H9 (cell line): ENCODE data around the gene DCAF10. TPM values are rescaled to one million over a fixed set of nuclear protein-coding genes. Genes with fewer than 3 reads are reported as not detected.

ENCODE experiments used
- DNase-seq: peaks from one replicate; pipeline ENCODE4 v3.0.0-alpha.2; 2017
- H2AFZ ChIP-seq: one replicate; pipeline ENCODE4 v1.6.1; 2013; ENCODE audit warnings: mild to moderate bottlenecking, low read length, control low read depth, moderate library complexity
- H2AK5ac ChIP-seq: 2 replicates; pipeline ENCODE4 v1.6.1; 2013; ENCODE audit warnings: low read length, control low read depth, mixed read lengths; ENCODE audit not compliant: insufficient read length
- H2BK120ac ChIP-seq: one replicate; pipeline ENCODE4 v1.6.1; 2013; ENCODE audit warnings: low read depth, mild to moderate bottlenecking, low read length, control low read depth, inconsistent platforms; ENCODE audit not compliant: poor library complexity, severe bottlenecking
- H2BK12ac ChIP-seq: 2 replicates; pipeline ENCODE4 v1.6.1; 2013; ENCODE audit warnings: low read length, control low read depth, mixed read lengths, low read depth; ENCODE audit not compliant: insufficient read length
- H2BK15ac ChIP-seq: 2 replicates; pipeline ENCODE4 v1.6.1; 2013; ENCODE audit warnings: low read depth, low read length, control low read depth
- H2BK20ac ChIP-seq: one replicate; pipeline ENCODE4 v1.6.1; 2013; ENCODE audit warnings: low read depth, mild to moderate bottlenecking, low read length, control low read depth, inconsistent platforms; ENCODE audit not compliant: poor library complexity, severe bottlenecking
- H2BK5ac ChIP-seq: 2 replicates; pipeline ENCODE4 v1.6.1; 2013; ENCODE audit warnings: low read length, control low read depth, mixed read lengths; ENCODE audit not compliant: insufficient read length
- H3K14ac ChIP-seq: 2 replicates; pipeline ENCODE4 v1.6.1; 2013; ENCODE audit warnings: low read length, control low read depth; ENCODE audit not compliant: insufficient read depth
- H3K18ac ChIP-seq: 2 replicates; pipeline ENCODE4 v1.6.1; 2013; ENCODE audit warnings: low read depth, mild to moderate bottlenecking, mixed read lengths, low read length, control low read depth; ENCODE audit not compliant: insufficient read length
- H3K23ac ChIP-seq: 2 replicates; pipeline ENCODE4 v1.6.1; 2013; ENCODE audit warnings: low read length, control low read depth, mixed read lengths, low read depth; ENCODE audit not compliant: insufficient read length
- H3K23me2 ChIP-seq: 2 replicates; pipeline ENCODE4 v1.6.1; 2013; ENCODE audit warnings: low read depth, mild to moderate bottlenecking, mixed read lengths, low read length, control low read depth; ENCODE audit not compliant: insufficient read length, poor library complexity, severe bottlenecking
- H3K27ac ChIP-seq: 2 replicates; pipeline ENCODE4 v1.5.1; 2013; ENCODE audit warnings: low read length, control low read depth, mixed read lengths, low read depth; ENCODE audit not compliant: insufficient read length
- H3K27me3 ChIP-seq: 2 replicates; pipeline ENCODE4 v1.6.1; 2013; ENCODE audit warnings: low read length, control low read depth, inconsistent platforms; ENCODE audit not compliant: insufficient read depth
- H3K4ac ChIP-seq: 2 replicates; pipeline ENCODE4 v1.6.1; 2013; ENCODE audit warnings: low read depth, mild to moderate bottlenecking, control low read depth, inconsistent platforms, low read length, moderate library complexity
- H3K4me1 ChIP-seq: 2 replicates; pipeline ENCODE4 v1.6.1; 2013; ENCODE audit warnings: low read length, control low read depth, inconsistent platforms; ENCODE audit not compliant: insufficient read depth
- H3K4me2 ChIP-seq: 2 replicates; pipeline ENCODE4 v1.6.1; 2013; ENCODE audit warnings: low read length, control low read depth, mixed read lengths; ENCODE audit not compliant: insufficient read length, insufficient read depth
- H3K56ac ChIP-seq: 2 replicates; pipeline ENCODE4 v1.6.1; 2013; ENCODE audit warnings: low read depth, mild to moderate bottlenecking, mixed read lengths, low read length, control low read depth; ENCODE audit not compliant: insufficient read length
- H3K79me1 ChIP-seq: 2 replicates; pipeline ENCODE4 v1.6.1; 2013; ENCODE audit warnings: low read depth, mild to moderate bottlenecking, moderate library complexity, low read length, control low read depth, inconsistent platforms; ENCODE audit not compliant: insufficient read depth, poor library complexity, severe bottlenecking
- H3K79me2 ChIP-seq: 2 replicates; pipeline ENCODE4 v1.6.1; 2013; ENCODE audit warnings: low read length, control low read depth, inconsistent platforms; ENCODE audit not compliant: insufficient read depth
- H3K9ac ChIP-seq: 2 replicates; pipeline ENCODE4 v1.6.1; 2013; ENCODE audit warnings: low read length, control low read depth, mixed read lengths; ENCODE audit not compliant: insufficient read length; ENCODE audit errors: extremely low read depth
- H3K9me3 ChIP-seq: one replicate; pipeline ENCODE4 v1.6.1; 2013; ENCODE audit warnings: low read depth, low read length, inconsistent platforms; ENCODE audit not compliant: control insufficient read depth
- H3T11ph ChIP-seq: one replicate; pipeline ENCODE4 v1.6.1; 2013; ENCODE audit warnings: mild to moderate bottlenecking, low read length, control low read depth, inconsistent platforms
- H4K20me1 ChIP-seq: one replicate; pipeline ENCODE4 v1.6.1; 2013; ENCODE audit not compliant: control insufficient read depth, insufficient read length, insufficient read depth
- H4K5ac ChIP-seq: 2 replicates; pipeline ENCODE4 v1.6.1; 2013; ENCODE audit warnings: low read depth, mild to moderate bottlenecking, mixed read lengths, low read length, control low read depth; ENCODE audit not compliant: insufficient read length
- H4K8ac ChIP-seq: replicated peaks from 2 replicates; pipeline ENCODE4 v1.6.1; 2013; ENCODE audit warnings: low read length, control low read depth, mixed read lengths, low read depth; ENCODE audit not compliant: insufficient read length
- H4K91ac ChIP-seq: 2 replicates; pipeline ENCODE4 v1.6.1; 2013; ENCODE audit warnings: low read depth, mild to moderate bottlenecking, moderate library complexity, mixed read lengths, low read length, control low read depth; ENCODE audit not compliant: insufficient read length
- H3K27ac Mint-ChIP-seq, 3 experiments: 2 replicates in 2 of 3; 3 replicates in 1 of 3; pipeline ENCODE4 v1.8.0; 2020 to 2021; ENCODE audit warnings: mixed read lengths in 3 of 3, mild to moderate bottlenecking in 1 of 3, moderate library complexity in 1 of 3
- H3K27me3 Mint-ChIP-seq: 2 replicates; pipeline ENCODE4 v1.8.0; 2021; ENCODE audit warnings: low read depth, mild to moderate bottlenecking, moderate library complexity, mixed read lengths
- H3K36me3 Mint-ChIP-seq, 3 experiments: 2 replicates in 2 of 3; 3 replicates in 1 of 3; pipeline ENCODE4 v1.8.0; 2020 to 2021; ENCODE audit warnings: low read depth in 3 of 3, mixed read lengths in 3 of 3; ENCODE audit not compliant: insufficient read depth in 1 of 3
- H3K4me1 Mint-ChIP-seq, 2 experiments: 2 replicates each; pipeline ENCODE4 v1.8.0; 2020; ENCODE audit warnings: mixed read lengths in 2 of 2
- H3K4me3 Mint-ChIP-seq, 2 experiments: 2 replicates in 1 of 2; 3 replicates in 1 of 2; pipeline ENCODE4 v1.8.0; 2020 to 2021; ENCODE audit warnings: mild to moderate bottlenecking in 2 of 2, mixed read lengths in 2 of 2, moderate library complexity in 1 of 2
- H3K9me3 Mint-ChIP-seq, 2 experiments: 2 replicates in 1 of 2; 3 replicates in 1 of 2; pipeline ENCODE4 v1.8.0; 2020; ENCODE audit warnings: mild to moderate bottlenecking in 2 of 2, mixed read lengths in 2 of 2, moderate library complexity in 1 of 2
- WGBS: extraction: QIAGEN DNeasy Blood & Tissue Kit; methylation state at CpG from one replicate; pipeline ENCODE4 v1.1.7; 2013; ENCODE audit warnings: missing lambda C conversion rate, low lambda C conversion rate, mixed read lengths; ENCODE audit not compliant: insufficient read length; ENCODE audit errors: extremely low coverage; 5-methylcytosine and 5-hydroxymethylcytosine counted together
- total RNA-seq: library from RNA; stranded (reverse); gene quantifications from 2 replicates; pipeline ENCODE4 v1.2.1, GENCODE V29; 2021
- TF ChIP-seq, protein P1 (sequence below): fragments of 200-600 bp; sonication (generic); conservative IDR thresholded peaks from 3 replicates; pipeline ENCODE4 v1.8.0; 2021; ENCODE audit warnings: antibody characterized with exemption, mild to moderate bottlenecking

Gene DCAF10
- total RNA-seq, 1 experiment from 2014 or later: 13.4 TPM

DNA sequence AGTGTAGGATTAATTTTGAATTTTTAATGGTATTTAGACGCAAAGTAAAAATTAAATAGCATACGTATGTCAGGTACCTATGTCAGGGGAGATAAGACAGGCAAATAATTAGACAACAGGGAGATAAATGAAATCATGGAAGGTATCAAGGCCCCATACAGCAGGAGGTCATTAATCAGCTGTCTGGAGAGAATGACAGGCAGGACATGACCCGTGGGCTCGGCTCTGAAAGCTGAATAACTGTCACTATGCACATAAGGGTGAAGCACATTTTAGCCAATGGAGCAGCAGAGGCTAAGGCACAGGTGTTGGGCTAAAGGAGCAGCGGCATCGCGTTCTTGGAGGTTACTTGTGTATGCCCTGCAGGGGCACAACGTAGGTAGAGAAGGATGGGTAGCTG lies 91.5 kb downstream of the DCAF10 start:
- Histone ChIP-seq H2BK120ac (no peak overlapping the region), H3K27me3 (no peaks in the 10 kb centered on the region), H3K4ac (no peak overlapping the region), H3K14ac (no peak overlapping the region), H4K8ac (no peak overlapping the region), H2BK12ac (no peak overlapping the region), H3K23ac (no peak overlapping the region), H2BK5ac (no peak overlapping the region), H3K56ac (no peak overlapping the region), H3K23me2 (no peaks in the 10 kb centered on the region), H3K79me1 (no peaks in the 10 kb centered on the region), H2BK20ac (no peak overlapping the region), H4K5ac (no peak overlapping the region), H2BK15ac (peak overlapping the region; percentile 80; the same call in 1 of the 2 replicates), H3K18ac (no peak overlapping the region), H3K9me3 (no peaks in the 10 kb centered on the region), H3K9ac (no peak overlapping the region), H4K91ac (no peak overlapping the region), H3K4me2 (no peak overlapping the region), H3K79me2 (no peaks in the 10 kb centered on the region), H3K27ac (no peak overlapping the region), H3K4me1 (no peaks in the 10 kb centered on the region), H2AK5ac (no peak overlapping the region), H2AFZ (no peak overlapping the region), H4K20me1 (no peaks in the 10 kb centered on the region), H3T11ph (no peak overlapping the region)
- Mint-ChIP-seq H3K27ac (no peak overlapping the region), H3K4me1 (no peaks in the 10 kb centered on the region), H3K4me3 (no peak overlapping the region), H3K9me3 (no peaks in the 10 kb centered on the region), H3K36me3 (peaks cover 26 to 63% (median 63%) of the 10 kb centered on the region in 3 experiments; a peak in 6 of 7 replicates), H3K27me3 (no peaks in the 10 kb centered on the region)
- DNase-seq: no peak
- 97% methylated on average over 2 of the region's 8 CpGs for WGBS
- TF ChIP-seq, protein P1, sequence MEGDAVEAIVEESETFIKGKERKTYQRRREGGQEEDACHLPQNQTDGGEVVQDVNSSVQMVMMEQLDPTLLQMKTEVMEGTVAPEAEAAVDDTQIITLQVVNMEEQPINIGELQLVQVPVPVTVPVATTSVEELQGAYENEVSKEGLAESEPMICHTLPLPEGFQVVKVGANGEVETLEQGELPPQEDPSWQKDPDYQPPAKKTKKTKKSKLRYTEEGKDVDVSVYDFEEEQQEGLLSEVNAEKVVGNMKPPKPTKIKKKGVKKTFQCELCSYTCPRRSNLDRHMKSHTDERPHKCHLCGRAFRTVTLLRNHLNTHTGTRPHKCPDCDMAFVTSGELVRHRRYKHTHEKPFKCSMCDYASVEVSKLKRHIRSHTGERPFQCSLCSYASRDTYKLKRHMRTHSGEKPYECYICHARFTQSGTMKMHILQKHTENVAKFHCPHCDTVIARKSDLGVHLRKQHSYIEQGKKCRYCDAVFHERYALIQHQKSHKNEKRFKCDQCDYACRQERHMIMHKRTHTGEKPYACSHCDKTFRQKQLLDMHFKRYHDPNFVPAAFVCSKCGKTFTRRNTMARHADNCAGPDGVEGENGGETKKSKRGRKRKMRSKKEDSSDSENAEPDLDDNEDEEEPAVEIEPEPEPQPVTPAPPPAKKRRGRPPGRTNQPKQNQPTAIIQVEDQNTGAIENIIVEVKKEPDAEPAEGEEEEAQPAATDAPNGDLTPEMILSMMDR: no peak
